Measurements from ENCODE around the gene HCFC1R1.

The HCFC1R1 gene

GRCh38 chr16:3027489-3027795, 3.7 kb upstream of the HCFC1R1 start:
- Histone ChIP-seq H3K9me3 (ENCODE audit: insufficient read depth, low read depth, low read length) (no peaks in the 10 kb centered on the region), H3F3A (ENCODE audit: low read depth) (no peaks in the 10 kb centered on the region), H3K4me3 (ENCODE audit: low read length, poor library complexity, severe bottlenecking) (no peak overlapping the region), H4K20me1 (ENCODE audit: insufficient read depth, low read length, poor library complexity, severe bottlenecking) (peaks cover 2% of the 10 kb centered on the region), H3K9ac (ENCODE audit: low read depth, low read length, poor library complexity, severe bottlenecking) (no peak overlapping the region), H3K79me2 (ENCODE audit: insufficient read depth, low read length) (peaks cover 8% of the 10 kb centered on the region), H3K27me3 (ENCODE audit: insufficient read depth, low read length, poor library complexity, severe bottlenecking) (no peaks in the 10 kb centered on the region), H2AFZ (ENCODE audit: low read length) (no peak overlapping the region), H3K36me3 (ENCODE audit: insufficient read depth, low read length) (no peaks in the 10 kb centered on the region), H3K9me2 (replicated peaks; ENCODE audit: low read depth, low read length) (no peaks in the 10 kb centered on the region), H3K4me1 (ENCODE audit: insufficient read depth, low read length, poor library complexity, severe bottlenecking) (peaks cover 5% of the 10 kb centered on the region), H3K4me2 (ENCODE audit: low read depth, low read length, poor library complexity, severe bottlenecking) (no peak overlapping the region)
- no peak for TF ChIP-seq EZH2phosphoT487 (IDR thresholded peaks at IDR 0.05; ENCODE audit: borderline replicate concordance)
- TF ChIP-seq CTCF (conservative IDR thresholded peaks at IDR 0.05; ENCODE audit: low read length): no peak

- no peak overlapping the region for H2AFZ ChIP-seq (ENCODE audit: low read length)
- H3K4me1 ChIP-seq (ENCODE audit: insufficient read depth, low read length, poor library complexity, severe bottlenecking): peaks cover 10% of the 10 kb centered on the region
- no peak overlapping the region for H3K4me2 ChIP-seq (ENCODE audit: low read depth, low read length, poor library complexity, severe bottlenecking)
- no peaks in the 10 kb centered on the region for H3K36me3 ChIP-seq (ENCODE audit: insufficient read depth, low read length)
- no peaks in the 10 kb centered on the region for H3K9me2 ChIP-seq (replicated peaks; ENCODE audit: low read depth, low read length)
- H4K20me1 ChIP-seq (ENCODE audit: insufficient read depth, low read length, poor library complexity, severe bottlenecking): peaks cover 5% of the 10 kb centered on the region
- no peak overlapping the region for H3K9ac ChIP-seq (ENCODE audit: low read depth, low read length, poor library complexity, severe bottlenecking)
- H3K27me3 ChIP-seq (ENCODE audit: insufficient read depth, low read length, poor library complexity, severe bottlenecking): no peaks in the 10 kb centered on the region
- H3F3A ChIP-seq (ENCODE audit: low read depth): no peaks in the 10 kb centered on the region
- H3K9me3 ChIP-seq (ENCODE audit: insufficient read depth, low read depth, low read length): no peaks in the 10 kb centered on the region
- no peak overlapping the region for H3K4me3 ChIP-seq (ENCODE audit: low read length, poor library complexity, severe bottlenecking)
- TF ChIP-seq CTCF (conservative IDR thresholded peaks at IDR 0.05; ENCODE audit: low read length) (no peak), EZH2phosphoT487 (IDR thresholded peaks at IDR 0.05; ENCODE audit: borderline replicate concordance) (no peak)
- peaks cover 14% of the 10 kb centered on the region for H3K79me2 ChIP-seq (ENCODE audit: insufficient read depth, low read length)
Measured at GRCh38 chr16:3026609-3027488, 3.1 kb upstream of the HCFC1R1 start.

- Histone ChIP-seq H3K9me3 (ENCODE audit: insufficient read depth, low read depth, low read length) (no peaks in the 10 kb centered on the region), H3K79me2 (ENCODE audit: insufficient read depth, low read length) (peaks cover 22% of the 10 kb centered on the region), H2AFZ (ENCODE audit: low read length) (no peak overlapping the region), H3K9me2 (replicated peaks; ENCODE audit: low read depth, low read length) (no peaks in the 10 kb centered on the region), H3K36me3 (ENCODE audit: insufficient read depth, low read length) (no peaks in the 10 kb centered on the region), H3K9ac (ENCODE audit: low read depth, low read length, poor library complexity, severe bottlenecking) (no peak overlapping the region), H3K4me3 (ENCODE audit: low read length, poor library complexity, severe bottlenecking) (no peak overlapping the region), H3K4me1 (ENCODE audit: insufficient read depth, low read length, poor library complexity, severe bottlenecking) (peaks cover 15% of the 10 kb centered on the region), H3F3A (ENCODE audit: low read depth) (no peaks in the 10 kb centered on the region), H3K4me2 (ENCODE audit: low read depth, low read length, poor library complexity, severe bottlenecking) (no peak overlapping the region), H3K27me3 (ENCODE audit: insufficient read depth, low read length, poor library complexity, severe bottlenecking) (no peaks in the 10 kb centered on the region), H4K20me1 (ENCODE audit: insufficient read depth, low read length, poor library complexity, severe bottlenecking) (peaks cover 8% of the 10 kb centered on the region)
- TF ChIP-seq CTCF (conservative IDR thresholded peaks at IDR 0.05; ENCODE audit: low read length): no peak
- TF ChIP-seq EZH2phosphoT487 (IDR thresholded peaks at IDR 0.05; ENCODE audit: borderline replicate concordance): no peak
Measured at GRCh38 chr16:3026003-3026378, 2.2 kb upstream of the HCFC1R1 start.

All from Loucy (cell line).